ENCODE results near the gene NID2. TPM values are rescaled to one million over a fixed set of nuclear protein-coding genes. Genes with fewer than 3 reads are reported as not detected.
A peak's percentile ranks its signal among the peaks of the same experiment; 100 is the strongest.

Gene NID2
- total RNA-seq, 2 experiments from 2014 or later = 0.18 to 0.29 TPM

GRCh38 chr14:51962711-51963110, 106.1 kb downstream of the NID2 start:
- Mint-ChIP-seq H3K4me1 (ENCODE audit: low read depth) (peaks cover 24% of the 10 kb centered on the region), H3K9me3 (ENCODE audit: insufficient read depth) (peaks cover 9% of the 10 kb centered on the region), H3K27me3 (ENCODE audit: low read depth) (no peaks in the 10 kb centered on the region), H3K27ac (peak overlapping the region; percentile 7), H3K36me3 (ENCODE audit: low read depth) (peaks cover 76% of the 10 kb centered on the region), H3K4me3 (no peak overlapping the region)
- CTCF ChIA-PET = interaction anchor here (0.7 to 1.5 kb wide), 3 partner anchors 16 to 57 kb away, joined by 3 to 12 read pairs (median 3); no protein-coding TSS in a partner anchor
- DNase-seq (no peak), ATAC-seq (no peak)
- POLR2A ChIA-PET = no interaction called here

- peaks cover 24% of the 10 kb centered on the region for H3K4me1 Mint-ChIP-seq (ENCODE audit: low read depth)
- DNase-seq = no peak
- CTCF ChIA-PET = no interaction called here
- H3K36me3 Mint-ChIP-seq (ENCODE audit: low read depth) = peaks cover 80% of the 10 kb centered on the region
- POLR2A ChIA-PET = no interaction called here
- no peak overlapping the region for H3K27ac Mint-ChIP-seq
- no peaks in the 10 kb centered on the region for H3K27me3 Mint-ChIP-seq (ENCODE audit: low read depth)
- H3K4me3 Mint-ChIP-seq = no peak overlapping the region
- H3K9me3 Mint-ChIP-seq (ENCODE audit: insufficient read depth) = peaks cover 9% of the 10 kb centered on the region
- ATAC-seq = no peak
These were observed 108.0 kb downstream of the NID2 start for GRCh38 chr14:51960866-51961265.

GRCh38 chr14:51959928-51960327, 108.9 kb downstream of the NID2 start:
- Mint-ChIP-seq H3K9me3 (ENCODE audit: insufficient read depth) (peaks cover 9% of the 10 kb centered on the region), H3K36me3 (ENCODE audit: low read depth) (peaks cover 81% of the 10 kb centered on the region), H3K27ac (no peak overlapping the region), H3K4me1 (ENCODE audit: low read depth) (peaks cover 24% of the 10 kb centered on the region), H3K27me3 (ENCODE audit: low read depth) (no peaks in the 10 kb centered on the region), H3K4me3 (no peak overlapping the region)
- ChIA-PET CTCF (no interaction called here), POLR2A (no interaction called here)
- DNase-seq = no peak
- ATAC-seq = no peak

- H3K27ac Mint-ChIP-seq = no peak overlapping the region
- ChIA-PET CTCF (no interaction called here), POLR2A (no interaction called here)
- ATAC-seq (no peak), DNase-seq (no peak)
- peaks cover 9% of the 10 kb centered on the region for H3K9me3 Mint-ChIP-seq (ENCODE audit: insufficient read depth)
- H3K36me3 Mint-ChIP-seq (ENCODE audit: low read depth) = peaks cover 89% of the 10 kb centered on the region
- peaks cover 17% of the 10 kb centered on the region for H3K4me1 Mint-ChIP-seq (ENCODE audit: low read depth)
- H3K27me3 Mint-ChIP-seq (ENCODE audit: low read depth) = no peaks in the 10 kb centered on the region
- H3K4me3 Mint-ChIP-seq = no peak overlapping the region
These were observed 110.9 kb downstream of the NID2 start for GRCh38 chr14:51957950-51958349.

Other genes with a start within 250 kb of the NID2 start
- 100 to 1,000 TPM; 293 to 302 TPM for gene GNG2, start 208.4 kb downstream of the NID2 start, total RNA-seq
- 100 to 1,000 TPM; 201 to 206 TPM for gene RTRAF, start 79.5 kb downstream of the NID2 start, total RNA-seq
- 1 to 10 TPM in 1 of 2 experiments, under 1 TPM in 1; 0.68 to 1.0 TPM for gene PTGDR, start 198.6 kb upstream of the NID2 start, total RNA-seq
- gene PTGER2, start 245.3 kb upstream of the NID2 start, total RNA-seq = 100 to 1,000 TPM; 116 to 119 TPM

Data from activated CD8-positive, alpha-beta T cell treated with anti-CD3 and anti-CD28 coated beads, Interleukin-2, amount 10 ng/mL, durations not matched to agents 7 days and 5 days (primary cell).